HepG2 (cell line): ENCODE measurements around the gene UVSSA. TPM values are rescaled to one million over a fixed set of nuclear protein-coding genes. Genes with fewer than 3 reads are reported as not detected.

Source experiments
- AHDC1 ChIP-seq: sonication (generic); formaldehyde crosslinking; IDR thresholded peaks from 2 replicates; pipeline ENCODE4 v1.5.1; 2020; ENCODE audit warnings: mild to moderate bottlenecking, missing genetic modification reagents, borderline replicate concordance
- CREBL2 ChIP-seq: sonication (generic); formaldehyde crosslinking; IDR thresholded peaks from 2 replicates; pipeline ENCODE4 v1.8.1; 2023; ENCODE audit warnings: missing genetic modification reagents, mild to moderate bottlenecking, borderline replicate concordance
- FUBP1 ChIP-seq: sonication (generic); formaldehyde crosslinking; IDR thresholded peaks from 2 replicates; pipeline ENCODE4 v1.5.1; 2020; ENCODE audit warnings: missing genetic modification reagents, mild to moderate bottlenecking, borderline replicate concordance
- NCOA2 ChIP-seq: sonication (generic); formaldehyde crosslinking; IDR thresholded peaks from 2 replicates; pipeline ENCODE4 v1.8.0; 2022; ENCODE audit warnings: inconsistent platforms
- REST ChIP-seq, 2 experiments: IDR thresholded peaks; 2 replicates each; pipeline ENCODE4 v1.6.1; 2011 to 2012; ENCODE audit warnings: low read length in 2 of 2, borderline replicate concordance in 1 of 2, low read depth in 1 of 2, mild to moderate bottlenecking in 1 of 2, moderate library complexity in 1 of 2
- SMYD3 ChIP-seq: sonication (generic); formaldehyde crosslinking; IDR thresholded peaks from 2 replicates; pipeline ENCODE4 v1.8.1; 2023; ENCODE audit warnings: mild to moderate bottlenecking, missing genetic modification reagents
- ZKSCAN1 ChIP-seq: fragments of 150-350 bp; IDR thresholded peaks from 2 replicates; pipeline ENCODE4 v1.6.1; 2014; ENCODE audit warnings: low read length
- ZNF10 ChIP-seq: sonication (generic); formaldehyde crosslinking; IDR thresholded peaks from 2 replicates; pipeline ENCODE4 v1.4.0; 2020; ENCODE audit warnings: mild to moderate bottlenecking, low read depth, missing genetic modification reagents, borderline replicate concordance
- ZNF513 ChIP-seq: sonication (generic); formaldehyde crosslinking; conservative IDR thresholded peaks from 2 replicates; pipeline ENCODE4 v1.5.0; 2020; ENCODE audit warnings: missing genetic modification reagents
- ZNF574 ChIP-seq: sonication (generic); formaldehyde crosslinking; IDR thresholded peaks from 2 replicates; pipeline ENCODE4 v1.4.0; 2020; ENCODE audit warnings: missing genetic modification reagents
- ZNF670 ChIP-seq: sonication (generic); formaldehyde crosslinking; IDR thresholded peaks from 2 replicates; pipeline ENCODE4 v1.8.0; 2022; ENCODE audit warnings: mild to moderate bottlenecking, missing genetic modification reagents, borderline replicate concordance
- polyA plus RNA-seq, 8 experiments: library from polyadenylated mRNA; depleted of rRNA in 3 of 8; stranded (reverse) in 7 of 8; unstranded in 1 of 8; fragments of >200 nt; fragmentation: Illumina TruSeq in 4 of 8; extraction: Trizol in 4 of 8; gene quantifications; 2 replicates each; pipeline versions ENCODE4 v1.2.1 to v1.2.3, GENCODE V29; 2011 to 2016; ENCODE audit warnings: low read depth in 4 of 8, missing spikeins in 1 of 8, mixed read lengths in 1 of 8; ENCODE audit not compliant: insufficient read depth in 1 of 8
- total RNA-seq, 5 experiments: library from RNA; depleted of rRNA; stranded (reverse); fragments of >200 nt; fragmentation: Illumina TruSeq; extraction: Trizol; gene quantifications; 2 replicates each; pipeline ENCODE4 v1.2.3, GENCODE V29; 2016; ENCODE audit warnings: low read depth in 1 of 5

The UVSSA gene
- total and polyA plus RNA-seq, 2 of the 13 experiments (the other 11 are each of a cell fraction or from before 2014, with no cell fraction given): 4.6 to 8.4 TPM

- TF ChIP-seq FUBP1 (no peak), CREBL2 (no peak), ZKSCAN1 (no peak), ZNF513 (CRISPR knock-in tag) (no peak), ZNF10 (CRISPR knock-in tag) (no peak), SMYD3 (CRISPR knock-in tag) (no peak), ZNF574 (CRISPR knock-in tag) (peak; percentile 43; the same call in 1 of the 2 replicates), ZNF670 (CRISPR knock-in tag) (no peak), AHDC1 (CRISPR knock-in tag) (no peak), NCOA2 (0 out of 2 replicates have a peak, but pooled peaks have one; percentile 4), REST (IDR thresholded peaks at IDR 0.05; ENCODE audit: borderline replicate concordance in 1 of 2, low read depth in 1 of 2, low read length in 2 of 2) (no peak)
Measured at GRCh38 chr4:1309261-1310010, 37.6 kb upstream of the UVSSA start (continued).
